ENCODE data around the gene C10orf90.

C10orf90 gene

GRCh38 chr10:126596472-126597016 is 73.9 kb downstream of the C10orf90 start:
- no peaks in the 10 kb centered on the region for H3K27me3 ChIP-seq (ENCODE audit: control insufficient read depth, insufficient read depth, low read length)
- H3K4me3 ChIP-seq (ENCODE audit: low read length) = no peak overlapping the region
- H3K27ac ChIP-seq (ENCODE audit: low read length) = no peak overlapping the region
- no peaks in the 10 kb centered on the region for H3K9me3 ChIP-seq (ENCODE audit: control insufficient read depth, low read depth, low read length)
- no peaks in the 10 kb centered on the region for H3K36me3 ChIP-seq (ENCODE audit: control insufficient read depth, low read depth, low read length)
- peaks cover 14% of the 10 kb centered on the region for H3K4me1 ChIP-seq (ENCODE audit: control insufficient read depth, low read depth, low read length)
- no peak overlapping the region for H3K9ac ChIP-seq (ENCODE audit: low read length)

DNA sequence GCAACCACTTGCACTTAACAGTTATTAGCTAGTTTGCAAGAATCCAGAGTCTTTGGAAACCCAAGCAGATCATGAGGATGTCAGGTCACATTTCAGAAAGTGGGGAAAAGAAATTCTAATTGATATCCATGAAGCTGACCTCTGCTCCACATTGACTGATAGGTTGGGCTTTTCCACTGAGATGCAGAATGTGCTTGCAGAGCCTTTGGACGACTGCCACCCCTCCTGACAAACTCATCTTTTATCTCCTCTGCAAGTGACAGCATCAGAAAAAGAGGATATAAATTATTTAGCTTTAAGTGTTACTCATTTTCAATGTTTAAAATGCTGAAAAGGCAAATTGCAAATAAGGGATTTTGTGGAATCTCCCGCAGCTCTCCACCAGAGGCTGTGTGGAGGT is 75.3 kb downstream of the C10orf90 start:
- H3K9ac ChIP-seq (ENCODE audit: low read length) = no peak overlapping the region
- H3K4me1 ChIP-seq (ENCODE audit: control insufficient read depth, low read depth, low read length) = peaks cover 8% of the 10 kb centered on the region
- no peaks in the 10 kb centered on the region for H3K36me3 ChIP-seq (ENCODE audit: control insufficient read depth, low read depth, low read length)
- no peaks in the 10 kb centered on the region for H3K27me3 ChIP-seq (ENCODE audit: control insufficient read depth, insufficient read depth, low read length)
- H3K27ac ChIP-seq (ENCODE audit: low read length) = no peak overlapping the region
- H3K9me3 ChIP-seq (ENCODE audit: control insufficient read depth, low read depth, low read length) = no peaks in the 10 kb centered on the region
- H3K4me3 ChIP-seq (ENCODE audit: low read length) = no peak overlapping the region

GRCh38 chr10:126593968-126594701 is 76.4 kb downstream of the C10orf90 start:
- Histone ChIP-seq H3K27ac (ENCODE audit: low read length) (no peak overlapping the region), H3K36me3 (ENCODE audit: control insufficient read depth, low read depth, low read length) (no peaks in the 10 kb centered on the region), H3K4me3 (ENCODE audit: low read length) (no peak overlapping the region), H3K27me3 (ENCODE audit: control insufficient read depth, insufficient read depth, low read length) (no peaks in the 10 kb centered on the region), H3K4me1 (ENCODE audit: control insufficient read depth, low read depth, low read length) (no peaks in the 10 kb centered on the region), H3K9ac (ENCODE audit: low read length) (no peak overlapping the region), H3K9me3 (ENCODE audit: control insufficient read depth, low read depth, low read length) (no peaks in the 10 kb centered on the region)

- Histone ChIP-seq H3K4me1 (ENCODE audit: control insufficient read depth, low read depth, low read length) (no peaks in the 10 kb centered on the region), H3K9ac (ENCODE audit: low read length) (no peak overlapping the region), H3K27ac (ENCODE audit: low read length) (no peak overlapping the region), H3K36me3 (ENCODE audit: control insufficient read depth, low read depth, low read length) (no peaks in the 10 kb centered on the region), H3K4me3 (ENCODE audit: low read length) (no peak overlapping the region), H3K9me3 (ENCODE audit: control insufficient read depth, low read depth, low read length) (no peaks in the 10 kb centered on the region), H3K27me3 (ENCODE audit: control insufficient read depth, insufficient read depth, low read length) (no peaks in the 10 kb centered on the region)
These were observed 77.6 kb downstream of the C10orf90 start for GRCh38 chr10:126592901-126593300.

- Histone ChIP-seq H3K36me3 (ENCODE audit: control insufficient read depth, low read depth, low read length) (no peaks in the 10 kb centered on the region), H3K27ac (ENCODE audit: low read length) (no peak overlapping the region), H3K4me1 (ENCODE audit: control insufficient read depth, low read depth, low read length) (peaks cover 12% of the 10 kb centered on the region), H3K4me3 (ENCODE audit: low read length) (no peak overlapping the region), H3K27me3 (ENCODE audit: control insufficient read depth, insufficient read depth, low read length) (no peaks in the 10 kb centered on the region), H3K9ac (ENCODE audit: low read length) (no peak overlapping the region), H3K9me3 (ENCODE audit: control insufficient read depth, low read depth, low read length) (no peaks in the 10 kb centered on the region)
These were observed 82.5 kb downstream of the C10orf90 start for GRCh38 chr10:126588024-126588423.

DNA sequence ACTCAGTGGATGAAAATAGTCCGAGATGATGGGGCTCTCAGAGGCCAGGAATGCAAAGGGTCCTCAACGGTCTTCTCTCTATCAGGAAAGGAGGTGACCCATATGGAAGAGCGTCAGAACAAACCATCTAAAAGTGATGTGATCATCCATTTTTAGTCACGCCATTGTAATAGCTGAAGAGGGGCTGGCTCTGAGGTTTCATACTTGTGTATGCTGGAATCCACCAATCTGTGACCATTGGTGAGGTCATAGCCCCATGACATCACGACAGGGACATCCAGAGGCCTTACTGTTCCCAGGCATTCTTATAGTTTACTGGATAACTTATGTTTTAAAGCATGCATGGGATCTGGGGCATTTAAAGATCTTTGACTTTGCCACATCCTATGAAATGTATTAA is 83.6 kb downstream of the C10orf90 start:
- Histone ChIP-seq H3K27me3 (ENCODE audit: control insufficient read depth, insufficient read depth, low read length) (no peaks in the 10 kb centered on the region), H3K27ac (ENCODE audit: low read length) (no peak overlapping the region), H3K9ac (ENCODE audit: low read length) (no peak overlapping the region), H3K4me3 (ENCODE audit: low read length) (no peak overlapping the region), H3K4me1 (ENCODE audit: control insufficient read depth, low read depth, low read length) (peaks cover 12% of the 10 kb centered on the region), H3K36me3 (ENCODE audit: control insufficient read depth, low read depth, low read length) (no peaks in the 10 kb centered on the region), H3K9me3 (ENCODE audit: control insufficient read depth, low read depth, low read length) (no peaks in the 10 kb centered on the region)

GRCh38 chr10:126586128-126586527 is 84.4 kb downstream of the C10orf90 start:
- Histone ChIP-seq H3K4me1 (ENCODE audit: control insufficient read depth, low read depth, low read length) (peaks cover 12% of the 10 kb centered on the region), H3K4me3 (ENCODE audit: low read length) (no peak overlapping the region), H3K36me3 (ENCODE audit: control insufficient read depth, low read depth, low read length) (no peaks in the 10 kb centered on the region), H3K9ac (ENCODE audit: low read length) (no peak overlapping the region), H3K9me3 (ENCODE audit: control insufficient read depth, low read depth, low read length) (no peaks in the 10 kb centered on the region), H3K27me3 (ENCODE audit: control insufficient read depth, insufficient read depth, low read length) (no peaks in the 10 kb centered on the region), H3K27ac (ENCODE audit: low read length) (no peak overlapping the region)

DNA sequence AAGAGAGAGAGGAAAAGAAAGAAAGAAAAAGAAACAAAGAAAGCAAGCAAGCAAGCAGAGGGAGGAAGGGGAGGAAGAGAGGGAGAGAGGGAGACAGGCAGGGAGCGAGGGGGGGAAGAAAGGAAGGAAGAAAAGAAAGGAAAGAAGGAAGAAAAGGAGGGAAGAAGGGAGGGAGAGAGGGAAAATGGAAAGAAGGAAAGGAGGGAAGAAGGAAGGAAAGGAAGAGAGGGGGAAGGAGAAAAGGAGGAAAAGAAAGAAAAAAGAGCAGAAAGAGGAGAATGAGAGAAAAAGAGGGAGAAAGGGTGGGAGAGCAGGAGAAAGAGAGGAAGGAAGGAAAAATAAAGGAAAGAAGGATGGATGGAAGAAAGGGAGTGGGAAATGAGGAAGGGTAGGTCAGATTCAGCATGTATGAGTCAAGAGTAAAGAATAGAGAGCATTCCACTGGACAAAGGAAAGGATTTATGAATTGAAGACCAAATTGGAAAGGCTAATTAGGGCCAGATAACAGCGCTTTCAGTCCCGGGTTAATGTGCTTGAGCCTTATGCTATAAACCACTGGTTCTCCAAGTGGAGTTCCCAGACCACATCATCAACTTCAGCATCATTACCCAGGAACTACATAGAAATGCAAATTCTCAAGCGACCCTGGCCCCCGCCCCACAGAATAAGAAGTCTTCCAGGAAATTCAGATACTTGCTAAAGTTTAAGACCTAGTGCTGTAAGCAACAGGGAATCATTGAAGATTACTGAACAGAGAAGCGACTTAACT is 85.1 kb downstream of the C10orf90 start:
- no peak overlapping the region for H3K9ac ChIP-seq (ENCODE audit: low read length)
- H3K27ac ChIP-seq (ENCODE audit: low read length) = no peak overlapping the region
- H3K36me3 ChIP-seq (ENCODE audit: control insufficient read depth, low read depth, low read length) = no peaks in the 10 kb centered on the region
- H3K9me3 ChIP-seq (ENCODE audit: control insufficient read depth, low read depth, low read length) = no peaks in the 10 kb centered on the region
- H3K4me3 ChIP-seq (ENCODE audit: low read length) = no peak overlapping the region
- H3K4me1 ChIP-seq (ENCODE audit: control insufficient read depth, low read depth, low read length) = peaks cover 12% of the 10 kb centered on the region
- H3K27me3 ChIP-seq (ENCODE audit: control insufficient read depth, insufficient read depth, low read length) = no peaks in the 10 kb centered on the region

DNA sequence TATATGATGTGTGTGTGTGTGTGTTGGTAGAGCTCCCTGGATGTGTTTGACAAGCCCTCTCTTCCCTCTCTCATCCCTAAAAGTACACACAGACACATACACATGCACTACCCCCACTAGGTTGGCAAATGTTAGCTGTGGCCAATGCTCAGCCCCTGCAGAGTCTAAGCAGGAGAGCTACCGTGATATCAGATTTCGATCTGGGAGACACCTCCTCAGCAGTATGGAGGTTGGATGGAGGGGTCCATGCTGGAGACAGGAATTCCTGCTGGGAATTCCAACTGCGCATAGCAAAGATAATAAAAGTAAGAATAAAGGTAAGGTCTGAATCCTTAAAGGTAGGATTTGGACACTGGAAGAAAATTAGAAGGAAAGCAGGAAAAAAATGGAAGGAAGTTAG is 85.7 kb downstream of the C10orf90 start:
- H3K27me3 ChIP-seq (ENCODE audit: control insufficient read depth, insufficient read depth, low read length) = no peaks in the 10 kb centered on the region
- no peaks in the 10 kb centered on the region for H3K9me3 ChIP-seq (ENCODE audit: control insufficient read depth, low read depth, low read length)
- H3K36me3 ChIP-seq (ENCODE audit: control insufficient read depth, low read depth, low read length) = no peaks in the 10 kb centered on the region
- no peak overlapping the region for H3K27ac ChIP-seq (ENCODE audit: low read length)
- H3K4me1 ChIP-seq (ENCODE audit: control insufficient read depth, low read depth, low read length) = peaks cover 12% of the 10 kb centered on the region
- no peak overlapping the region for H3K4me3 ChIP-seq (ENCODE audit: low read length)
- no peak overlapping the region for H3K9ac ChIP-seq (ENCODE audit: low read length)

DNA sequence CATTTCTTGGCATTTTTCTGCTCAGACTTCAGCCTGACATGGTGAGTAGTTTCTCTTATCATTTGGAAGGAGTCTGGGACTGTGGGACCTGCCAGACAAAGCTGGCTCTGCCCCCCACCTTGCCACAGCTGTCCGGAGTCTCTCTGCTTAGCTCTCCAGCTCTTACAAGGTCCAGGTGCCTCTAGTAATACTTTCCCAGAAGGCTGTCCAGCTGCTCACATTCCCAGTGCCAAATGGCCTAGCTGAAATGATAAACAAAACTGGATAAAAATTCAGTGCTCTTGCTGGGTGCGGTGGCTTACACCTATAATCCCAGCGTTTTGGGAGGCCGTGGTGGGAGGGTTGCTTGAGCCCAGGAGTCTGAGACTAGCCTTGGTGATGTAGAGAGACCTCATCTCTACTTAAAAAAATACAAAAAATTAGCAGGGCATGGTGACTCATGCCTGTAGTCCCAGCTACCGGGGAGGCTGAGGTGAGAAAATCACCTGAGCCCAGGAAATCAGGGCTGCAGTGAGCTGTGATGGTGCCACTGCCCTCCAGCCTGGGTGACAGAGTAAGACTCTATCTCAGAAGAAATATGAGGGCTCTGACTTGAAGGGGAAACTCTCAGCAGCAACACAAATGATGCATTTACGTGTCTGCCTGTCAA is 86.8 kb downstream of the C10orf90 start:
- Histone ChIP-seq H3K9me3 (ENCODE audit: control insufficient read depth, low read depth, low read length) (no peaks in the 10 kb centered on the region), H3K27ac (ENCODE audit: low read length) (no peak overlapping the region), H3K4me1 (ENCODE audit: control insufficient read depth, low read depth, low read length) (peaks cover 12% of the 10 kb centered on the region), H3K27me3 (ENCODE audit: control insufficient read depth, insufficient read depth, low read length) (no peaks in the 10 kb centered on the region), H3K9ac (ENCODE audit: low read length) (no peak overlapping the region), H3K36me3 (ENCODE audit: control insufficient read depth, low read depth, low read length) (no peaks in the 10 kb centered on the region), H3K4me3 (ENCODE audit: low read length) (no peak overlapping the region)

DNA sequence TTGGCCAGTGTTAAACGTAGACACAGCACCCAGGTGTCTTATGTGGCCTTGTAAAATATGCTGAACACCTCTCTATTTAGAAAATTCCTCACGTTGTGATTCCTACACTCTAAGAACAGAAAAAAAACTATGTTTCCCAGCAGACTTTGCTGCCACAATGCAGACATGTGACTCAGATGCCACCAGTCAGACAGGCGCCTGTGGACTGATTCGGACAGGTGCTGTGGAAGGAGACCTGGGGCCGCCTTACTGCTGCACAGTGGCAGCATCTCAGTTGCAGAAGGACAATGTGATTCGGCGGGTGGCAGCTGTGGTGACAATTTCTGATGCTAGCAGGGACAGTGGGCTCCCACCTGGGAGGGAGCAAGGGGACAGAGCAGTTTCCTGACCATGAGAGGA is 88.8 kb downstream of the C10orf90 start:
- no peak overlapping the region for H3K9ac ChIP-seq (ENCODE audit: low read length)
- no peak overlapping the region for H3K27ac ChIP-seq (ENCODE audit: low read length)
- H3K4me1 ChIP-seq (ENCODE audit: control insufficient read depth, low read depth, low read length) = peaks cover 12% of the 10 kb centered on the region
- no peaks in the 10 kb centered on the region for H3K27me3 ChIP-seq (ENCODE audit: control insufficient read depth, insufficient read depth, low read length)
- no peaks in the 10 kb centered on the region for H3K36me3 ChIP-seq (ENCODE audit: control insufficient read depth, low read depth, low read length)
- no peak overlapping the region for H3K4me3 ChIP-seq (ENCODE audit: low read length)
- H3K9me3 ChIP-seq (ENCODE audit: control insufficient read depth, low read depth, low read length) = no peaks in the 10 kb centered on the region

Data from iPS-18a (cell line).